Measurements from ENCODE around the gene PITX3.
"Not testable (repeated sequence)": the region's sequence is repeated elsewhere in the genome, so short reads cannot be mapped to it uniquely, and the experiment has no call there.

DNA sequence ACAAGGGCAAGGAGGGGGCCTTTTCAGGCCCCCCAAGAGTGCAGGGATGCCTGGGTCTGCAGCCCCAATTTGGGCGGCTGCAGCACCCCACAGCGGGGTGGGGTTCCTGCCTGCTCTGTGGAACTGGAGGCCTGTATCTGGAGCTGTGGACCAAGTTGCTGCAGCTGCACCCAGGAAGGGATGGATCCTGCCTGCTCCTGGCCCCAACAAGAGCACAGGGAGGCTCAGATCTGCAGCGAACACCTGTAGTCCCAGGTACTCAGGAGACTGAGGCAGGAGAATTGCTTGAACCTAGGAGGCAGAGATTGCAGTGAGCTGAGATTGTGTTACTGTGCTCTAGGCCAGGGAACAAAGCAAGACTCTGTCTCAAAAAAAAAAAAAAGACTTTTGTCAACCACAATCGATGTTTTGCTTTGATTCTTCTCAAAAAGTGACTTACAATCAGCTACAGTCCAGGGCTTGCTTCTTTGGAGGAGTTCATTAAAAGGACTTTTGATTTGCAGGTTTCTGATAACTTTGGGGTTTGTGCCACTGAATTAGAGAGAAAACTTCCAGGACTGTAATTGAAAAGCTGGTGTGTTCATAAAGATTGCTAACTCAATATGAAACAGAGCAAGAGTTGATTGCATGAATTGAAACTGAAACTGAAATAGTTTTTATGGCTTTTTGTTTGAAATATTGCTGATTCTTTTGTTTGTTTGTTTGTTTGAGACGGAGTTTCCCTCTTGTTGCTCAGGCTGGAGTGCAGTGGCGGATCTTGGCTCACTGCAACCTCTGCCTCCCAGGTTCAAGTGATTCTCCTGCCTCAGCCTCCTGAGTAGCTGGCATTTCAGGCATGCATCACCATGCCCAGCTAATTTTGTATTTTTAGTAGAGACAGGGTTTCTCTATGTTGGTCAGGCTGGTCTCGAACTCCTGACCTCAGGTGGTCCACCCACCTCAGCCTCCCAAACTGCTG is 52.1 kb downstream of the PITX3 start:
- TF ChIP-seq, protein P1, sequence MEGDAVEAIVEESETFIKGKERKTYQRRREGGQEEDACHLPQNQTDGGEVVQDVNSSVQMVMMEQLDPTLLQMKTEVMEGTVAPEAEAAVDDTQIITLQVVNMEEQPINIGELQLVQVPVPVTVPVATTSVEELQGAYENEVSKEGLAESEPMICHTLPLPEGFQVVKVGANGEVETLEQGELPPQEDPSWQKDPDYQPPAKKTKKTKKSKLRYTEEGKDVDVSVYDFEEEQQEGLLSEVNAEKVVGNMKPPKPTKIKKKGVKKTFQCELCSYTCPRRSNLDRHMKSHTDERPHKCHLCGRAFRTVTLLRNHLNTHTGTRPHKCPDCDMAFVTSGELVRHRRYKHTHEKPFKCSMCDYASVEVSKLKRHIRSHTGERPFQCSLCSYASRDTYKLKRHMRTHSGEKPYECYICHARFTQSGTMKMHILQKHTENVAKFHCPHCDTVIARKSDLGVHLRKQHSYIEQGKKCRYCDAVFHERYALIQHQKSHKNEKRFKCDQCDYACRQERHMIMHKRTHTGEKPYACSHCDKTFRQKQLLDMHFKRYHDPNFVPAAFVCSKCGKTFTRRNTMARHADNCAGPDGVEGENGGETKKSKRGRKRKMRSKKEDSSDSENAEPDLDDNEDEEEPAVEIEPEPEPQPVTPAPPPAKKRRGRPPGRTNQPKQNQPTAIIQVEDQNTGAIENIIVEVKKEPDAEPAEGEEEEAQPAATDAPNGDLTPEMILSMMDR (IDR thresholded peaks at IDR 0.05; ENCODE audit: low read depth, low read length) = not testable (repeated sequence)
- not testable (repeated sequence) for TF ChIP-seq POLR2A (IDR thresholded peaks at IDR 0.05; ENCODE audit: extremely low read depth, insufficient read length)
